Measurements from ENCODE around the gene KRT85. TPM values are rescaled to one million over a fixed set of nuclear protein-coding genes. Genes with fewer than 3 reads are reported as not detected.

KRT85 gene
- total RNA-seq, 1 donor from 2014 or later, result not detected

- Mint-ChIP-seq H3K27ac (ENCODE audit: unreplicated experiment) (no peak overlapping the region), H3K4me3 (ENCODE audit: unreplicated experiment) (no peak overlapping the region), H3K36me3 (ENCODE audit: unreplicated experiment) (no peaks in the 10 kb centered on the region), H3K9me3 (ENCODE audit: unreplicated experiment) (no peaks in the 10 kb centered on the region), H3K27me3 (ENCODE audit: unreplicated experiment) (peaks cover 30% of the 10 kb centered on the region), H3K4me1 (ENCODE audit: unreplicated experiment) (peaks cover 4% of the 10 kb centered on the region)
- no peak for DNase-seq (ENCODE audit: extremely low spot score, unreplicated experiment)
- no peak for TF ChIP-seq CTCF (IDR thresholded peaks at IDR 0.05)
These were observed 3.2 kb downstream of the KRT85 start for GRCh38 chr12:52364061-52364460.

GRCh38 chr12:52363111-52363679 is 4.1 kb downstream of the KRT85 start:
- Mint-ChIP-seq H3K4me1 (ENCODE audit: unreplicated experiment) (peaks cover 4% of the 10 kb centered on the region), H3K4me3 (ENCODE audit: unreplicated experiment) (no peak overlapping the region), H3K27me3 (ENCODE audit: unreplicated experiment) (peaks cover 24% of the 10 kb centered on the region), H3K36me3 (ENCODE audit: unreplicated experiment) (no peaks in the 10 kb centered on the region), H3K27ac (ENCODE audit: unreplicated experiment) (no peak overlapping the region), H3K9me3 (ENCODE audit: unreplicated experiment) (no peaks in the 10 kb centered on the region)
- DNase-seq (ENCODE audit: extremely low spot score, unreplicated experiment), result no peak
- no peak for TF ChIP-seq CTCF (IDR thresholded peaks at IDR 0.05)

- Mint-ChIP-seq H3K27me3 (ENCODE audit: unreplicated experiment) (peaks cover 24% of the 10 kb centered on the region), H3K4me3 (ENCODE audit: unreplicated experiment) (no peak overlapping the region), H3K27ac (ENCODE audit: unreplicated experiment) (no peak overlapping the region), H3K4me1 (ENCODE audit: unreplicated experiment) (peaks cover 4% of the 10 kb centered on the region), H3K9me3 (ENCODE audit: unreplicated experiment) (no peaks in the 10 kb centered on the region), H3K36me3 (ENCODE audit: unreplicated experiment) (no peaks in the 10 kb centered on the region)
- no peak for DNase-seq (ENCODE audit: extremely low spot score, unreplicated experiment)
- TF ChIP-seq CTCF (IDR thresholded peaks at IDR 0.05), result peak; percentile 22
These were observed 5.1 kb downstream of the KRT85 start for GRCh38 chr12:52362118-52362726.

- no peak overlapping the region for H3K27ac Mint-ChIP-seq (ENCODE audit: unreplicated experiment)
- no peak overlapping the region for H3K4me3 Mint-ChIP-seq (ENCODE audit: unreplicated experiment)
- no peak for TF ChIP-seq CTCF (IDR thresholded peaks at IDR 0.05)
- H3K9me3 Mint-ChIP-seq (ENCODE audit: unreplicated experiment), result no peaks in the 10 kb centered on the region
- H3K27me3 Mint-ChIP-seq (ENCODE audit: unreplicated experiment), result peaks cover 24% of the 10 kb centered on the region
- no peak for DNase-seq (ENCODE audit: extremely low spot score, unreplicated experiment)
- peaks cover 4% of the 10 kb centered on the region for H3K4me1 Mint-ChIP-seq (ENCODE audit: unreplicated experiment)
- no peaks in the 10 kb centered on the region for H3K36me3 Mint-ChIP-seq (ENCODE audit: unreplicated experiment)
These were observed 5.7 kb downstream of the KRT85 start for GRCh38 chr12:52361553-52361952.

GRCh38 chr12:52360663-52361271 is 6.5 kb downstream of the KRT85 start:
- Mint-ChIP-seq H3K36me3 (ENCODE audit: unreplicated experiment) (no peaks in the 10 kb centered on the region), H3K27me3 (ENCODE audit: unreplicated experiment) (peaks cover 24% of the 10 kb centered on the region), H3K27ac (ENCODE audit: unreplicated experiment) (no peak overlapping the region), H3K4me1 (ENCODE audit: unreplicated experiment) (peaks cover 4% of the 10 kb centered on the region), H3K9me3 (ENCODE audit: unreplicated experiment) (no peaks in the 10 kb centered on the region), H3K4me3 (ENCODE audit: unreplicated experiment) (no peak overlapping the region)
- DNase-seq (ENCODE audit: extremely low spot score, unreplicated experiment), result no peak
- TF ChIP-seq CTCF (IDR thresholded peaks at IDR 0.05), result no peak
